Inferior parietal cortex (tissue), 1 donor: ENCODE measurements around the gene PIK3R2.
"Not testable (repeated sequence)": the region's sequence is repeated elsewhere in the genome, so short reads cannot be mapped to it uniquely, and the experiment has no call there.

Experiments used
- DNase-seq: peaks from one replicate; pipeline ENCODE4 v3.0.0-alpha.2; 2016; ENCODE audit errors: extremely low spot score

The PIK3R2 gene

DNA sequence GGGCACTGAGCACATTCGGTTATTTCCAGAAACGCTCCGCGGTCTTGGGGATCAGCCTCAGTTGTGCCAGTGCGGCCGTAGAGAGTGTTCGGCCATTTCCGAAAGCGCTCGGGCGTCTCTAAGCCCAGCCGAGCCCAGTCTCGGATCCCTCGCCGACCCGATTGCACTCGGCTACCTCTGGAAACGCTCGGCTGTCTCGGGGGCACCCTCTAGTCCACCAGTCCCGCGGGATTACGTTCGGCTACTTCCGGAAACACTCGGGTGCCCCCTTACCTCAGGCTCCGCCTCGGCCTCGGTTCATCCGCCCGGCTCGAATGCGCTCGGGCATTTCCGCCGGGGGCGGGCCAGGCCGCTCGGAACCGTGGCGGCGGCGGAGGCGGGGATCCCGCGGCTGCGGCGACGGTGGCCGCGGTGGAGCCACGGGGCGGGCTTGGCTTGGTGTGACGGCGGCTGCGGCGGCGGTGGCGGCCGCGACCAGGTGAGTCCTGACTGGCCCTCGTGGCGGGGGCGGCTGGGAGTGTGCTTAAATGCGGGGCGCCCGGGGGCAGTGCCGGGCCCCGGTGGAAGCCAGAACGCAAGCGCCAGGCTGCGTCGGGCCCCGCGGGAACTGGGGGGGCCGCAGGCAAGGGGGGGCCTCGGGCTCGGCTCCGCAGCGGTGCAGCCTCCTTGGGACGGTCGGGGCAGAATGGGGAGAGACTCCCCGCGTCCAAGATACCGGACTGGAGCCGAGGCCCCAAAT lies at the start of gene PIK3R2:
Gene PIK3R2, plus strand, starts transcription at position 347 of the 739 bp plus-strand sequence. CDS start 2,717 bp downstream, outside the sequence.
- peak; percentile 99 for DNase-seq

DNA sequence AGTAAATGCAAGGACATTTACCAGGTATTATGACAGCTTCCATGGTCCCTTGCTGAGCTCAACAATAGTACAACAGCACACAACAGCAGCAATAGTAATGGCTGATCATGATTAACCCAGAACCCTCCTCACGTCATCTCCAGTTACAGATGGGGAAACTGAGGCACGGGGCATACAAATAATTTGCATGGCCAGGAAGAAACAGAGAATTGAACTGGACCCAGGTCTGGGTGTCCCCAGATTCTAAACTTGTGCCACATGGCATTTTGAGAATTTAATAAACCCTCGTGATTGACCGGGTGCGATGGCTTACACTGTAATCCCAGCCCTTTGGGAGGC lies 48.2 kb upstream of the PIK3R2 start:
- DNase-seq, result no peak

DNA sequence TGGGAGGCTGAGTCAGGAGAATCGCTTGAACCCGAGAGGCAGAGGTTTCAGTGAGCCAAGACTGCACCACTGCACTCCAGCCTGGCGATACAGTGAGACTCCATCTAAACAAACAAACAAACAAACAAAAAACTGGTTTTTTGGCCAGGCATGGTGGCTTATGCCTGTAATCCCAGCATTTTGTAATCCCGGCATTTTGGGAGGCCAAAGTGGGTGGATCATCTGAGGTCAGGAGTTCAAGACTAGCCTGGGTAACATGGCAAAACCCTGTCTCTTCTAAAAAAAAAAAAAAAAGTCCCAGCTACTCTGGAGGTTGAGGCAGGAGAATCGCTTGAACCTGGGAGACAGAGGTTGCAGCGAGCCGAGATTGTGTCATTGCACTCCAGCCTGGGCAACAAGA lies 47.7 kb upstream of the PIK3R2 start:
- DNase-seq, result not testable (repeated sequence)

DNA sequence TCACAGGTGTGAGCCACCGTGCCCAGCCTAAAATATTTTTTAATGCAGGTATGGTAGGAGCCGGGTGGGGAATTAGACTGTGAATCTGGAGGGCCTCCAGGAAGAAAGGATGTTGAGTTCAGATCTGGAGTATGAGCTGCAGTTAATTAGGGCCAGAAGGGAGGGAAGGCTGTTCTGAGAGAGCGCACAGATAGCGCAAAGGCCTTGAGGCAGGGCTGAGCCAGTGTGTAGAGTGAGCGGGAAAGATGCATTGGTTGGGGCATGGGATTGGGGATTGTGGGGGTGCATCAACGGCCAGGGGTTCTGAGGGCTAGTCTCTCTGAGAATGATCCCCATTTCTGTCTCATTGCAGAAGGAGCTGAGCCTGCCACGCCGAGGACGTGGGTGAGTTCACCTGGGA lies 45.7 kb upstream of the PIK3R2 start:
- DNase-seq, result no peak

DNA sequence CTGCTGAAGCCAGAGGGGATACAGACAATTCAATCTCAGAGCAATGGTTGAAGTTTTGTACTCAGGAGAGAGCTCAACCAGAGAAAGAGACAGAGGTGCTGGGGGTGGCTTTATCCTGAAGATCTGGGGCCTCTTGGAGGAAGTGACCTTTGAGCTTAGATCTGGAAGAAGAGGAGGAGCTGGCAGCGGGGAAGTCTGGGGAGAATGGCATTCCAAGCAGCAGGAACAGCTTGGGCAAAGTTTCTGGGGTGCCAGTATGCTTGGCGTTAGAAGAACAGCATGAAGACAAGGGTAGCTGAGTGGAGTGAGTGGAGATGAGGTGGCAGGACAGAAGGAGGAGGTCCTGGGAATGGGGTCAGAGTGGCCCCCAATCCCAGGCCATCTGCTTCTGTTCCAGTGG lies 44.1 kb upstream of the PIK3R2 start:
- DNase-seq, result no peak

DNA sequence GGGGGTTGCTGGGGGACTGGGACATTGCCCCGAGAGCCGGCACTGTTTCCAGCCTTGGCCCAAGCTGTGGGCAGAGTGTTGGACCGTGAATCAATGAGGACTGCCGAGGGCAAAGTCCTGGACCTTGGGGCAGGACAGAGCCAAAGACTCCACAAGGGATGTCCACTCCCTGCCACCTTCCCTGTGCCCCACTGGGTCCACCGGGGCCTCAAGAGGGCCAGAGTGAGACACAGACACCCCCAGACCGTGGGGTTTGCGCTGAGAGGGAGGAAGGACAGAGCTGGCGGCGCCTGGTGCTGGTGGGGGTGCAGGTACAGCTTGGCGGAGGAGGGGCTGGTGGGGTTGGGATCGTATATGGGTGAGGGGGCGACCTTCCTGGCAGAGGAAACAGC lies 43.6 kb upstream of the PIK3R2 start:
- no peak for DNase-seq

DNA sequence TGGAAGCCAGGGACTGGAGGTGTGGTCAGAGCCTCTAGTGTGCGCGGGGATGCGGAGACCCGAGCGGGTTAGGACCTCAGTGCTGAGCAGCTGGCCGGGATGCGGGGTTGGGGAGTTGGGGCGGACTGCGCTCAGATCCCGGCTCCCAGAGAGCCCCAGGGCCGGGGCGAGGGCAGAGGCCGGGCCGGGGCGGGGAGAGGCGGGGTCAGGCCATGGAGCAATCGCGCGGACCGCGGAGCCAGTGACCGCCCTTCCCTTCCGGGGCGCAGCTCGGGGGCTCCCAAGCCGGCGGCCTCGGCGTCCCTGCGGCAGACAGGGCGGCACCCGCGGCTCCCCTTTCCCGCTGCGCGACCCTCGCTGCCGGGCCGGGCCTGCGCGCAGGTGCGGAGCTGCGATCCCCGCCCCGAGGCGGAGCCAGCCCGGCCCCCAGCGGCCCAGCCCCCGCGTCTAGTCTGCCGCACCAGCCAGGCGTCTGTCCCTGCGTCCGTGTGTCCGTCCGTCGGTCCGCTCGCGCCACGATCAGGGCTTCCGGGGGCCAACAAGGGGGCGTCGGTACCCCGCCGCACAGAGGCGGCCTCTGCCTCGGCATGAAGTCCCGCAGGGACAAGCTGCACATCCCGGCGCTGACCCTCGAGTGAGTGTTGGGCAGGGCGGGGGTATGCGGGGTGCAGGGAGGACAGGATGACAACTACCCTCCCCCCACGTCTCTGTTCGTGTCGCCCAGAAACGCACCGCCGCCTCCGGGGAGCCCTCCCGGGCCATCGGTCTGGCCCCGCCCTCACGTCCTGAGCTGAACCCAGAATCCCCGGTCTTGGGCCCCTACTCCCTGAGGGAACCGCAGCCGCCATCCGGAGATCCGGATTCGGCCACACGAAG lies 43.0 kb upstream of the PIK3R2 start:
- DNase-seq, result no peak

DNA sequence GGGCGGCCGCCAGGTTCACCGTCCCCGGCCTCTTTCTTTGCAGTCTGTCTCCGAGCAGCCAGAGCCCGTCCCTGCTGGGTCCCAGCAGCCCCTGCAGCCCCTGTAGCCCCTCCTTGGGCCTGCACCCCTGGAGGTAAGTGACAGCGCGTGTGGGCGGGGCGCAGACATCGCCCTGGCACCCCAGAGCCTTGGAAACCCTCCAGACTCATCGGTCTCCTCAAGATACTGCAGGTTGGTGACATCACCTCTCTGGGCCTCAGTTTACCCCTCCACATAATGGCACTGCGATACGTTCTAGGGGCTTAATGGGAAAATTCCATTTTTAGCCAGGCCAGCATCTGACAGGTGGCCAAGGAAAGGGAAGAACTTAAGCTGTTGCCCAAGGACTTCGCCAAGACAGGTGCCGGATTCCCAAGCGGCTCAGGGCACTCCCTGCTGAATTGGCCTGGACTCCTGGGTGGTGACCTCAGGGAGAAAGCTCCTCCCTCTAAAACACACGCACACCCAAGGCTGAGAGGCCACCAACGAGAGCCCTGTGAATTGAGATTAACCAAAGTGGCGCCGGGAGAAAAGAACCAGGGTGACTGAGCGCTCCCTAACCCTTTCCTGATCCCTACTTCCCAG lies 42.2 kb upstream of the PIK3R2 start:
- DNase-seq, result no peak

DNA sequence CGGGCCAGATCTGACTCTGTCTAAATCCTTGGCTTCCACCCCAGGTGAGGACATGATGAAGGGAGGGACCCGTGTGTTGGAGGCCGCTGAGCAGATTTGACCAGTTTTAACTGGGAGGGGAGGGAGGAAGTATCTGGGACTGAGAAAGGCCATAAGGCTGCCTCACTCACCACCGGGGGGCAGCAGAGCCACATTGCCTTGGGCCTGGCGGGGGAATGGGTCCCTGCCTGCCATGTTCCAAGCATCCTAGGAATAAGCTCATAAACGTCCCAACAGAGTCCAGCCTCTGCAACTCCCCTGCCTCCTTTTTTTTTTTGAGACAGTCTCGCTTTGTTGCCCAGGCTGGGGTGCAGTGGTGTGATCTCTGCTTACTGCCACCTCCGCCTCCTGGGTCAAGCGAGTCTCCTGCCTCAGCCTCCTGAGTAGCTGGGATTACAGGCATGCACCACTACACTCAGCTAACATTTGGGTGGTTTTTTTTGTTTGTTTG lies 39.9 kb upstream of the PIK3R2 start:
- DNase-seq, result peak; percentile 87

DNA sequence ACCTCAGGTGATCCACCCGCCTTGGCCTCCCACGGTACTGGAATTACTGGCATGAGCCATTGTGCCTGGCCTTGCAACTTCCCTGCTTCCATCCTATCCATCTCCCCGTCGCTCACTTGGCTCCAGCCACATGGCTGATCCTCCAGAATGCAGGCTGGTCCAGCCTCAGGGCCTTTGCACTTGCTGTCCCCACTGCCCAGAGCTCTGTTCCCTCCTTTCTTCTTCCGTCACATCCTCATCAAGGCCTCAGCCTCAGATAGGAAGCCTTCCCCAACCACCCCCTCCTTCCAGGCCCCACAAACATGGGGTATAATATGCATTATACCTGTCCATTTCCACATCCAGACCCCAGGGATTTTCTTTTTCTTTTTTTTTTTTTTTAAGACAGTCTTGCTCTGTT lies 39.1 kb upstream of the PIK3R2 start:
- no peak for DNase-seq

DNA sequence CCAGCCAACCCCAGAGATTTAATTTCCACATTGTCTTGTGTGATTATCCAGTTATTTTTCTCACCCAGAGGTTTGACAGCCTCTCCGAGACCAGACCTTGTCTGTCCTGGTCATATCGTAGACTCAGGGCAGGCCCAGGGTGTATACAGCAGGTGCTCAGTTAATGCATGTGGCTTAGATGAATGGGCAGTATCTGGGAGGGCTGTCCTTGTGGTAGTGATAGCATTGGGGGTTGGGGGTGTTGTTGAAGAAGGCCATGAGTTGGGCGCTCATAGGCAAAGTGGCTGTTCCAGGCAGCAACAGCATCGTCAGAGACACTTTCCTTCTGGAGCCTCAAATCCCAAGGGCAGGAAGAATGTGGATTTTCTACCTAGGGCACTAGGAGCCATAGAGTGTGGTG lies 38.5 kb upstream of the PIK3R2 start:
- no peak for DNase-seq

DNA sequence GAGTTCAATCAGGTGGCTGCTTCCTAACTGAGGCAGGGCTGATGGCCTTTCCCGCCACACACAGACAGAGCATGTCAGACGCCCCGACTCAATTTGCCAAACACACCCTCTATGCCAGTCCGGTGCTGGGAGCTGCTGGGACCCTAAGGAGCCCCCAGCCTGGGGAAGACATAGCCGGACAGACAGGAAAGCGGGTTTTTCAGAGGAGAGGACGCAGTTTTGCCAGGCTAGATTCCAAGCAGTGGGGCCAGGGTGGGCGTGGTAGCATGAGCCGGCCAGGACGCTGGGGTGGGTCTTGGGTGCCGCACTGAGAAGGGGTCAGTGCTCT lies 35.6 kb upstream of the PIK3R2 start:
- DNase-seq, result no peak

DNA sequence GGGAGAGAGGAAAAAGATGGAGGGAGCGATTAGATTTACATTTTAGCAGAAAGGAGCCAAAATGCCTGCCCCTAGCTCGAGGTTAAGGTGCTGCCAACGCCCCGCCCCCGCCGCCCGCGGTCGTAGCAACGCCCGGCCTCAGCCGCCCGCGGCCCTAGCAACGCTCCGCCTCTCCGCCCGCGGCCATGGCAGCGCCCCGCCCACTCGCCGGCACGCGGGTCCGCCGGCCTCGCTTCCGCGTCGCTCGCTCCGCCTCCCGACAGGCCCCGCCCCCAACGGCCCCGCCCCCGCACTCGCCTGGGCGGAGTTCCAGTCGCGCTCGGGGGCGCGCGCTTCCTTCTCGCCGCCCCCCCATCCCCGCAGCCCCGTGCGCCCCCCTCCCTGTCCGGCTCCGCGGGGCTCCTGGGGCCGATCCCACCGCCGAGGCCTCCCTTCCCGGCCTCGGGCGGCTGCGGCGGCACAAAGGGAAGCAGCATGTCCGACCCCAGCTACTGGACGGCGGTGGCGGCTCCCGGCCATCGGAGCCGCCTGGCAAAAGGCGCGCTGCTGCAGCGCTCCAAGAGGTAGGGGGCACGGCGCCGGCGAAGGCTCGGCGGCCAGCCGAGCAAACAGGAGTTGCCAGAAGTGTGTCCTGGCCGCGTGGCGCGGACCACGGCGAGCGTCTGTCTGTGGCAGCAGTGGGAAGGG lies 35.1 kb upstream of the PIK3R2 start:
- DNase-seq, result peak; percentile 78

DNA sequence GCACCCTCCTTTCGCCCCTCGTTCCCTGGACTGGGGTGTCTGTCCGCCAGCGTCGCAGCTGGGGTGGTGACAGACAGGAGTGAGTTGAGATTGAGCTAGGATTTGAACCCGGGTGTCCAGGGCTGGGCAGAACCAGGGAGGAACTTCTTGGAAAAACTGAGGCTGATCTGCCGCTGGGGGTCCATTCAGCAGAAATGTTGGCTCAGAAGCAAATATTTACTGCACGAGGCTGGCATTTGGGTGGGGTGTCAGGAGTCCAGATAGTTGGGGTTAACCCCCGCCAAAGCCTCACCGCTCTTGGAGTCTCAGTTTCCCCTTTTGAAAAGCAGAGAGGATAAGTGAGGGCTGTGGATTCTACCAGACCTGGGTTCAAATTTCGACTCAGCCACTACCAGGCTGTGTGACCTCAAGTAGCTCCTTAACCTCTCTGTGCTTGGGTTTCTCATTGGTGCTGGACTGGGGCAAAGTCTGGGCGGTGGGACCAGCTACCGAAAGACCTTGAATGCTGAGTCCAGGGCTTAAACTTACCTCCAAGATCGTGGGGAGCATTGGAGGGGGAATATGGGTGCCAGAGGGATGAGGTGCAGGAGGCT lies 34.4 kb upstream of the PIK3R2 start:
- DNase-seq, result no peak

DNA sequence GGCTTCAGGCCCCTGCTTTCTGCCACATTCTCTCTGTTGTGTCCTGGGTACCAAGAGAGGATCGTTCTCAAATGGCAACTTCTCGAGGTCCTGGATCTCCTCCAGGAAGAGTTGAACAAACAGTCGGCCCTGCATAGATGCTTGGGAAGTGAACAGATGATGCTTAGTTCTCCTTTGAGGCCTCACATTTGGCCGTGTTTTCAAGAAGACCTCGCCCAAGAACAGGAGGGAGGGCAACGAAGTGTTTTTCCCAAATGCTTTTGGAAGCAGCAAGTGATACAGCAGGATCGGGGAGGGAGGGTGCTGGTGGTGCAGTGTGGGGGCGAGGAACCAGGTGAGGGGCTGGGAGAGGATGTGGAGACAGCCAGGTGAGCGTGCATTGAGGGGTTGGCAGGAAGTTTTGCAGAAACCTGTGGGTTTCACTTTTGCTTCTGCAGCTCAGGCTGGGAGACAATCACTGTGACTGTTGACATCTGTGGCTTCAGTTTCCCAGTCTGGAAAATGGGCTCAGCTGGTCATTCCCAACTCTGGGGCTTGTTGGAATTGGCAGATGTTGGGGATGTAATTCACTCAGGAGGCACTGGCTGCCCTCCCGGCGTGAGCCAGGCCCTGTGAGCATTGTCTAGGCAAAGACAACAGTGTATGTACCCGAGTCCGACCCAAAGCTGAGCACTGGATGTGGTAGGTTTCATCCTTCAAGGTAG lies 33.8 kb upstream of the PIK3R2 start:
- peak; percentile 59 for DNase-seq

DNA sequence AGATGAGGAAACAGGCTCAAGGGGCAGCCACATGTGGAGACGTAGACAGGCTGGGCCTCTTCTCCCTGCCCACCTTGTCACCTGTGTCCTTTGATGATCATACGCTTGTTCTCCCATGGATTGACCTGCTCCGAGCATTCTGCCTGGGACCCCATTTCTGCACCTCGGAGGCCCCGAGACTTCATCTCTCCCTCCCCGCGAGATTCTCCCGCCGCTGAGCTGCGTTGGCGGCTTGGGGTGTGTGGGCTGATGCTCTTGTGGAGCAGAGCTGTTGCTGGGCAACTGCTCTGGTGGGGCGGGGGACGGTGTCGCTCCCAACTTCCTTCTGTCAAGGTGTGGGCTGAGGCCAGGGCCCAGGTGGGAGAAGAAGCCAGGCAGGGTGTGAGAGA lies 33.3 kb upstream of the PIK3R2 start:
- peak; percentile 31 for DNase-seq

DNA sequence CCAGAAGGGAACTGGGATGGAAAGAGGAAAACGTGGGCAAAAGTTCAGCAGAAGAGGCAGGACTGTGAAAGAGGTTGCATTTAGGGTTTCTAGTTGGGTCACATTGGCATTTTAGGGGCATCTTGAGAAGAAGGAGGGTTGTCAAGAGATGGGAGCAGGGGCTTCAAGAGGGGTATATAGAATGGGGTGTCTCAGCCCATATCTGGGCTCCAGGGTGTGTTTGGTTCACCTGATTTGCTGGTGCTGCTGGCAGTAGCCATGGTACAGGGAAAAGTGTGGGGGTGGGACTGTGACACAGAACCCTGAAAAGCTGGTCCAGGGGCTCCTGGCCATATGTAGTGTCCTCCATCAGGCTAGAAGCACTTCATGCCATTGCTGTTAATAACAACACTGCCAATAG lies 32.8 kb upstream of the PIK3R2 start:
- no peak for DNase-seq

DNA sequence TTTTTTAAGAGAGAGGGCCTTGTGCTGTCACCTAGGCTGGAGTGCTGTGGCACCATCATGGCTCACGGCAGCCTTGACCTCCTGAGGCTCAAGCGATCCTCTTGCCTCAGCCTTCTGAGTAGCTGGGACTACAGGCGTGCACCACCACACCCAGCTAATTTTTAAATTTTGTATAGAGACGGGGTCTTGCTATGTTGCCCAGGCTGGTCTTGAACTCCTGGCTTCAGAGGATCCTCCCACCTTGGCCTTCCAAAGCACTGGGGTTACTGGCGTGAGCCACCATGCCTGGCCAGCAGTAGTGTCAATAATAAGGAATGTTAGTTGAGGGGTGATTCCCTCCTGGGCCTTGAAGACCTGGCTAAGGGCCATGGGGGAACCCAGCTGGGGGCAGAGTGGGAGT lies 31.8 kb upstream of the PIK3R2 start:
- DNase-seq, result no peak

DNA sequence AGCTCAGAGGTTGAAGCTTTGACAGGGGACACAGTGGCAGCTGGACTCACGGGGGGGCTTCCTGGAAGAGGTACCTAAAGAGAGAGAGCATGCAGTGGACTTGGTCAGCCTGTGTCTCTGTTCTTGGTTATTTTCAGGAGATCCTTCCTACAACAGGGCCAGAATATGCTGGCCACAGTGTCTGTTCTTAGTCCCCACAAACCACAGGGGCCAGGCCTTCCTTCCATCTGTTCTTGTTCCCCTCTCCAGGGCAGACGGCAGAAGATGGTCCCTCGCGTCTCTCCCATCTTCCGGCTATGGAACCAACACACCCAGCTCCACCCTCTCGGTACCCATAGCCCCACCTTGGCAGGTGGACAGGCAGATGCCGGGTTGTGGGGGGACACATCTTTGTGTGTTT lies 30.5 kb upstream of the PIK3R2 start:
- no peak for DNase-seq

DNA sequence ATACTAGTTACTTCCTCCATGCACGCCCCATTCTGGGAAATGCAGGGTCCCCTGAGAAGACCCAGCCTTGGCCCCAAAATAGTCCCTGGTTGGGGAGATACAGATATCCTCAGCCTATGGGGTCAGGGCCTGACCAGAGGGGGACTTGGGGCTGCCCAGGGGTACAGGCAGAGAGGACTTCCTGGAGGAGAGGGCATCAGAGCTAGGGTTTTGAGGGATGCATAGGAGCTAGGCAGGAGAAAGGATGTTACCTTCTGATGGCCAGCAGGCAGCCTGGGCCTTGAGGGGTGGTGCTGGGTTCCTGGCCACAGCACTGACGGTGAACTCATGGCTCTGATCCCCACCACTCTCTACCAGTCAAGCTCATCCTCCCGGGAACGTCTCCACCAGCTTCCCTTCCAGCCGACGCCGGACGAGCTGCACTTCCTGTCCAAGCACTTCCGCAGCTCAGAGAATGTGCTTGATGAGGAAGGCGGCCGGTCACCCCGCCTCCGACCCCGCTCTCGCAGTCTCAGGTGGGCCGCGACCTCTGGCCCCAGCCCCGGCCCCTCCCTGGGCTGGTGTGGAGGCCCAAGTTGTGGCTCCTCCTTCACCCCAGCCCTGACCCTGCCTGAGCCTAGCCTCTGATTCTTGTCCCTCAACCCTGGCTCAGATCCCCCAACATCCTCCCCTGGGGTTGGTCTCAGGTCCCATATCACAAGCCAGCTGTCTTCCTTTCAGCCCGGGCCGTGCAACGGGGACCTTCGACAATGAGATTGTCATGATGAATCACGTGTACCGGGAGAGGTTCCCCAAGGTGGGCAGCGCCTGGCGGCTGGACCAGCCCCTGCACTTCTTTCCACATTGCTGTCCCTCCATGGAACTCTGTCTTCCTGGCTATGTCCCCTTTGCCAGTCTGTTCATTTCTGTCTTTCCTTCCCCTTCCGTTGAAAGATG lies 29.8 kb upstream of the PIK3R2 start:
- no peak for DNase-seq
